Activated T-cell treated with anti-CD3 and anti-CD28 coated beads, Interleukin-2, amount 50 U/mL, for 72 hours (primary cell): ENCODE data around the gene CCDC71L. TPM values are rescaled to one million over a fixed set of nuclear protein-coding genes. Genes with fewer than 3 reads are reported as not detected.
A peak's percentile ranks its signal among the peaks of the same experiment; 100 is the strongest.
"Not testable (repeated sequence)": the region's sequence is repeated elsewhere in the genome, so short reads cannot be mapped to it uniquely, and the experiment has no call there.

Source experiments
- ATAC-seq, 2 donors: fragments of 150-1000 bp; cut with Tn5 transposase; replicated peaks in 1 of 2; 2 replicates each; pipeline ENCODE4 v1.10.0; 2021; ENCODE audit warnings: moderate library complexity in 2 of 2, mild to moderate bottlenecking in 1 of 2
- DNase-seq, 2 donors: peaks; one replicate each; pipeline ENCODE4 v3.0.0; 2021 to 2022; ENCODE audit warnings: mixed read lengths in 1 of 2
- H3K27ac Mint-ChIP-seq: one replicate; pipeline ENCODE4 v1.8.0; 2022; ENCODE audit warnings: mild to moderate bottlenecking, moderate library complexity, mixed read lengths
- H3K27me3 Mint-ChIP-seq: one replicate; pipeline ENCODE4 v1.8.0; 2022; ENCODE audit warnings: low read depth, mixed read lengths
- H3K36me3 Mint-ChIP-seq, 2 donors: one replicate each; pipeline ENCODE4 v1.8.0; 2022; ENCODE audit warnings: mixed read lengths in 2 of 2, mild to moderate bottlenecking in 1 of 2; ENCODE audit not compliant: insufficient read depth in 2 of 2
- H3K4me1 Mint-ChIP-seq: one replicate; pipeline ENCODE4 v1.8.0; 2022; ENCODE audit warnings: low read depth, mixed read lengths
- H3K4me3 Mint-ChIP-seq, 2 donors: one replicate each; pipeline ENCODE4 v1.8.0; 2022; ENCODE audit warnings: mild to moderate bottlenecking in 2 of 2, mixed read lengths in 2 of 2, moderate library complexity in 2 of 2
- H3K9me3 Mint-ChIP-seq, 2 donors: one replicate each; pipeline ENCODE4 v1.8.0; 2022; ENCODE audit warnings: mixed read lengths in 2 of 2
- total RNA-seq, 2 donors: library from RNA; stranded (reverse); gene quantifications; one replicate each; pipeline ENCODE4 v1.2.3, GENCODE V29; 2022

CCDC71L gene
- 10 to 100 TPM; 24.1 to 41.5 TPM for total RNA-seq

GRCh38 chr7:106660862-106661720 lies at the start of gene CCDC71L:
Gene CCDC71L, minus strand, starts transcription at chr7:106661158. Its CDS starts 262 bp downstream, at chr7:106660896.
- ATAC-seq (peak; percentile 78 to 79), DNase-seq (peak; percentile 92 to 96)
- peaks cover 20% of the 10 kb centered on the region for H3K4me1 Mint-ChIP-seq
- peak within 1 kb of the TSS; percentile 94 to 96 for H3K4me3 Mint-ChIP-seq
- H3K27me3 Mint-ChIP-seq = no peaks in the 10 kb centered on the region
- H3K27ac Mint-ChIP-seq = peak within 1 kb of the TSS; percentile 98
- H3K9me3 Mint-ChIP-seq = peaks cover 2% of the 10 kb centered on the region in 2 donors
- peaks cover 7 to 11% of the 10 kb centered on the region in 2 donors for H3K36me3 Mint-ChIP-seq

- not testable (repeated sequence) for DNase-seq, H3K9me3 Mint-ChIP-seq, H3K27me3 Mint-ChIP-seq, H3K4me3 Mint-ChIP-seq, H3K27ac Mint-ChIP-seq, H3K4me1 Mint-ChIP-seq, ATAC-seq
- H3K36me3 Mint-ChIP-seq = peaks cover 9 to 24% of the 10 kb centered on the region in 2 donors
These were observed 48.6 kb upstream of the CCDC71L start for GRCh38 chr7:106709604-106710003.

- Mint-ChIP-seq H3K9me3 (no peaks in the 10 kb centered on the region), H3K4me3 (peak overlapping the region; percentile 14 to 21), H3K4me1 (peaks cover 15% of the 10 kb centered on the region), H3K27ac (peak overlapping the region; percentile 9), H3K36me3 (peaks cover under 1 to 3% of the 10 kb centered on the region in 2 donors), H3K27me3 (peaks cover 5% of the 10 kb centered on the region)
- DNase-seq (no peak), ATAC-seq (peak; percentile 60 to 82)
These were observed 43.3 kb upstream of the CCDC71L start for GRCh38 chr7:106704000-106704840.

- DNase-seq (no peak), ATAC-seq (no peak)
- Mint-ChIP-seq H3K27me3 (no peaks in the 10 kb centered on the region), H3K36me3 (peaks cover 5 to 6% of the 10 kb centered on the region in 2 donors), H3K4me3 (no peak overlapping the region), H3K9me3 (peaks cover 2 to 4% of the 10 kb centered on the region in 2 donors), H3K27ac (no peak overlapping the region), H3K4me1 (peaks cover 21% of the 10 kb centered on the region)
These were observed 32.9 kb upstream of the CCDC71L start for GRCh38 chr7:106693677-106694353.

- DNase-seq = no peak
- Mint-ChIP-seq H3K4me1 (peaks cover 15% of the 10 kb centered on the region), H3K4me3 (no peak overlapping the region), H3K27ac (no peak overlapping the region), H3K36me3 (peaks cover 7 to 13% of the 10 kb centered on the region in 2 donors), H3K27me3 (no peaks in the 10 kb centered on the region), H3K9me3 (peaks cover 8 to 9% of the 10 kb centered on the region in 2 donors)
- ATAC-seq = no peak
These were observed 31.6 kb upstream of the CCDC71L start for GRCh38 chr7:106692450-106693051.

GRCh38 chr7:106688161-106688560 lies 27.2 kb upstream of the CCDC71L start:
- H3K4me1 Mint-ChIP-seq, ATAC-seq, H3K27me3 Mint-ChIP-seq, DNase-seq, H3K4me3 Mint-ChIP-seq, H3K27ac Mint-ChIP-seq: not testable (repeated sequence)
- Mint-ChIP-seq H3K36me3 (peaks cover 13 to 21% of the 10 kb centered on the region in 2 donors), H3K9me3 (peaks cover 15 to 17% of the 10 kb centered on the region in 2 donors)

- H3K9me3 Mint-ChIP-seq = peaks cover 12 to 14% of the 10 kb centered on the region in 2 donors
These were observed 23.0 kb upstream of the CCDC71L start for GRCh38 chr7:106683941-106684340.

GRCh38 chr7:106681815-106682495 lies 21.0 kb upstream of the CCDC71L start:
- no peak for ATAC-seq
- Mint-ChIP-seq H3K27me3 (no peaks in the 10 kb centered on the region), H3K36me3 (peaks cover 6 to 8% of the 10 kb centered on the region in 2 donors), H3K27ac (no peak overlapping the region), H3K9me3 (peaks cover 4 to 5% of the 10 kb centered on the region in 2 donors), H3K4me3 (no peak overlapping the region), H3K4me1 (peaks cover 11% of the 10 kb centered on the region)
- no peak for DNase-seq

More at GRCh38 chr7:106683941-106684340, 23.0 kb upstream of the CCDC71L start:
- Mint-ChIP-seq H3K4me3 (no peak overlapping the region), H3K36me3 (peaks cover 8 to 17% of the 10 kb centered on the region in 2 donors), H3K27me3 (no peaks in the 10 kb centered on the region), H3K27ac (no peak overlapping the region), H3K4me1 (peaks cover 9% of the 10 kb centered on the region)
- no peak for ATAC-seq
- DNase-seq = no peak

GRCh38 chr7:106679153-106679931 lies 18.4 kb upstream of the CCDC71L start:
- peak in 1 of 2 donors; percentile 13 for DNase-seq
- H3K4me1 Mint-ChIP-seq = peaks cover 11% of the 10 kb centered on the region
- H3K9me3 Mint-ChIP-seq = peaks cover 1 to 4% of the 10 kb centered on the region in 2 donors
- peak; percentile 81 to 97 for ATAC-seq
- no peaks in the 10 kb centered on the region for H3K27me3 Mint-ChIP-seq
- H3K4me3 Mint-ChIP-seq = peak overlapping the region in 1 of 2 donors; percentile 21
- H3K27ac Mint-ChIP-seq = peak overlapping the region; percentile 26
- H3K36me3 Mint-ChIP-seq = peaks cover 2% of the 10 kb centered on the region in 2 donors

- peaks cover 1 to 4% of the 10 kb centered on the region in 2 donors for H3K9me3 Mint-ChIP-seq
- H3K4me3 Mint-ChIP-seq = no peak overlapping the region
- peak overlapping the region; percentile 38 for H3K27ac Mint-ChIP-seq
- peaks cover 11% of the 10 kb centered on the region for H3K4me1 Mint-ChIP-seq
- DNase-seq (no peak), ATAC-seq (no peak)
- H3K36me3 Mint-ChIP-seq = peaks cover 2% of the 10 kb centered on the region in 2 donors
- no peaks in the 10 kb centered on the region for H3K27me3 Mint-ChIP-seq
These were observed 17.8 kb upstream of the CCDC71L start for GRCh38 chr7:106678795-106679152.

GRCh38 chr7:106676506-106676905 lies 15.5 kb upstream of the CCDC71L start:
- not testable (repeated sequence) for H3K4me3 Mint-ChIP-seq, DNase-seq, H3K27ac Mint-ChIP-seq, H3K9me3 Mint-ChIP-seq, ATAC-seq, H3K36me3 Mint-ChIP-seq, H3K27me3 Mint-ChIP-seq
- peaks cover 11% of the 10 kb centered on the region for H3K4me1 Mint-ChIP-seq
